GM19328 (cell line): ENCODE results near the gene GGPS1.
"Not testable (repeated sequence)": the region's sequence is repeated elsewhere in the genome, so short reads cannot be mapped to it uniquely, and the experiment has no call there.

Source experiments
- ATAC-seq: cut with Tn5 transposase; IDR thresholded peaks from one replicate; pipeline ENCODE4 v1.9.1; 2021; ENCODE audit warnings: mild to moderate bottlenecking, moderate library complexity; ENCODE audit not compliant: unreplicated experiment

The GGPS1 gene

DNA sequence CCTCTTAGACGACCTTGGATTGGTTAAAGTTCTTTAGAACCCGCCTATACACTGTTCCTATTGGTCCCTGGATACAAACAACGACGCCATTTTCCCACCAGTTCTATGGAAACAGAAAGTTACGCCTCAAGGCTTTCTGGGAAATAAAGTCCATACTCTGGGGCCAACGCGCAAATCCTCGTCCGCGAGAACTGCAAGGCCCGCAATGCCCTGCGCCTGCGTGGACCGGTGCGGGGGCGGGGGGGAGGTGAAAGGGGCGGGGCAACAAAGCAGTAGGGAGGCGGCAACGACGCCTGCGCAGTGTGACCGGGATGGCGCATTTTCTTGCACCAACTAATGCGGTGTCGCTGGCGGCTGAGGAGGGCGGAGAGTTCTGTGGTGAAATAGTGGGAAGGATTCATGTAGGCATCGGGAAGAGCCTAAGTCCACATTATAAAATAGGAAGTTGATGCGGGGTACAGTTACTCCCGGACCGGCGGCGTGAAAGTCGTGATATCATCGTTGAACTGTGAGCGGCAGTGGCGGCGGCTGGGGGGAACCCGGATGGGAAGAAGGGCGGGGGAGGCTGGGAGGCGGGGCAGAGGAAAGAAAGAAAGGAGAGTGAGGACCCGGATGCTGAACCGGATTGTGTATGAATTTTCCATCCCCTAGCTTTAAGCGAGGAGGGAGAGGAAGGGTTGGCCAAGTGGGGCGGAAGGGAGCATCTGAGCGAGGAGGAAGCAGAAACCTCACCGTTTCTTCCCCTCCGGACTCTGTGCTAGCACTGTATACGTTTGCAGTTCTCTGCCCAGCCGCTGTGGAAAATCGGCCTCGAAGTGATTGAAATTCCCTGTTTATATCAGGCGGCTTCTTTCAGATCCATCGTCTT, at the start of gene GGPS1:
Gene GGPS1, plus strand, starts transcription at position 300 of the 868 bp plus-strand sequence. CDS start 6,695 bp downstream, outside the sequence.
- peak; percentile 63 for ATAC-seq

DNA sequence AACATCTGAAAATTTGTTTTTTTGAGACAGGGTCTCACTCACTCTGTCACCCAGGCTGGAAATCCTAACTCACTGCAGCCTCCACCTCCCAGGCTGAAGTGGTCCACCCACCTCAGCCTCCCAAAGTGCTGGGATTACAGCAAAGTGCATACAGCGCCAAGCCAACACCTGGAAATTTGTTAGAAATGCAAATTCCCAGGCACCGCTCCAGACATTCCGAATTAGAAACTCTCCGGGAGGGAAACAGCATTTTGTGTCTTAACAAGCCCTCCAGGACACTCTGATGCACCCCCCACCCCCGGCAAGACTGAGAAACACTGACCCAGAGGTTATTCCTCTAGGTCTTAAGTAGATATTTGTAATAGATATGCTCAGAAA, 49.5 kb upstream of the GGPS1 start:
- no peak for ATAC-seq

GRCh38 chr1:235279694-235280093, 48.7 kb upstream of the GGPS1 start:
- ATAC-seq: no peak

DNA sequence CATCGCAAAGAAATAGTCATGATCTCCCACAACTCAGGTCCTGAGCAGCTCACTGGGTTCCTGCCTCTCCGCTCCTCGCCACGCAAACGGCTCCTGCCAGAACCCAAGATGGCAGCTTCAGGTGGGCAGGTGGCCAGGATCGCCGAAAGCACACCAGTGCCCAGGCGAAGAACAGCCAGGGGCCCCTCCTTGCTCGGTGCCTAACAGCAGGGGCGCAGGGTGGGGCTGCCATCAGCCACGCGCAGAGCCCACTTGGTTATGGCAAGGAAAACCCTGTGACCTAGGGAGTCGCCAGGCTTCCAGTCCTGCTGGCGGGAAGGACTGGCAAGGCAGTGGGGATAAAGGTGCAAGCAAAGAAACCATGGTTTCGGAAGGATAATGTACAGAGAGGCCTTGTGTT, 47.9 kb upstream of the GGPS1 start:
- no peak for ATAC-seq

GRCh38 chr1:235283636-235284035, 44.7 kb upstream of the GGPS1 start:
- not testable (repeated sequence) for ATAC-seq

DNA sequence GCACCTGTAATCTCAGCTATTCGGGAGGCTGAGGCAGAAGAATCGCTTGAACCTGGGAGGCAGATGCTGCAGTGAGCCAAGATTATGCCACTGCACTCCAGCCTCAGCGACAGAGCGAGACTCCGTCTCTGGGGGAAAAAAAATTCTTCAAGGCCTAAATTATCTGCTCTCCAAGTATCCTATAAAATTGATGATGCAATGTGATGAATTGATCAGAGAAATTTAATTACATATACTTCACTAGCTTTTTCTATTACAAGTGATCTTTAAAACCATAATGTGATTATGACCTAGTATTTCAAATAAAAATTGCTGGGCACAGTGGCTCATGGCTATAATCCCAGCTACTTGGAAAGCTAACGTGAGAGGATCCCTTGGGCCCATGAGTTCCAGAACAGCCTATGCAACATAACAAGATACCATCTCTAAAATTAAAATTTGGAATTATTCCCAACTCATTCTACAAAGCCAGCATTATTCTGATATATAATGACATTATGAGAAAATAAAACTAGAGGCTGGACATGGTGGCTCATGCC, 44.1 kb upstream of the GGPS1 start:
- ATAC-seq: no peak

DNA sequence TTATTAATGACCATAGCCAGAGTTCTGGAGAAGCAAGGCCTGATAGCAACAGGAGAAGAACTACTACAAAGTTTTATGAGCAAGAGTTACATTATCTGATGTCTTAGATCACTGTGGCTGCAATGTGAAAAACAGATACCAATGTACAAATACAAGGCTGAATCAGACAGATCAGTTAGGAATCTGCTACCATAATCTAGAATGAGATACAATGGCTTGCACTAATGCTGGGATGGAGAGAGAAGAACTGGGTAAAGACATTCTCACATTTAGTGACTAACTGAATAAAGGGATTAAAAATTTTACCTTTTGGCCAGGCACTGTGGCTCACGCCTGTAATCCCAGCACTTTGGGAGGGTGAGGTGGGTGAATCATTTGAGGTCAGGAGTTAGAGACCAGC, 41.7 kb upstream of the GGPS1 start:
- no peak for ATAC-seq

DNA sequence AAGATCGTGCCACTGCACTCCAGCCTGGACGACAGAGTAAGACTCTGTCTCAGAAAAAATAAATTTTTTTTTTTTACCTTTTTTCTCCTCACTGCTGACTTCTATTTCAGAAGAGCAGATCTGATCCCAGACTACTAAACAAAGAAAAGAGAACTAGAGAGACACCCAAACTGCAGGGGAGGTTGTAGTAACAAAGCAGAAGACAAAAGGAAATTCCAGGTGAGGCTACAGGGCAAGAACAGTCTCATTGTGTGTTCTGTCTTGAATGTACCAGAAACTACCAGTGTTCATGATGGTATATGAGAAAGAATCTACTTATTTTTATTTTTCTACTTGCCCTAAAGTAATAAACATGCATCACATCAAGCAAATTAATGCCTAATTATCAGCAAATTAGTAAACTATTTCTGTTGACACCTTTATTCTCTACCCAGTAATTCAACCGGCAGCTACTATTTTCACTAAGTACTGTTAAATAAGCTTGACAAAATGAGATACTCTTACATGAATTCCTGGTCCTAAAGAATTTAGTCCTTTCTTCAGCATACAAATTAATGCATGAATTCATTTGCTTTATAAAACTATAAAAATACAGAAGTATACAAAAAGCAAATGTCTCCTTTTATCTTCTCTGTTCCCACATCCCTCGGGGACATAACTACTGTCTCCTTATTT, 41.0 kb upstream of the GGPS1 start:
- no peak for ATAC-seq

- no peak for ATAC-seq
These were observed 38.3 kb upstream of the GGPS1 start for GRCh38 chr1:235289859-235290739.

GRCh38 chr1:235290740-235291502, 37.4 kb upstream of the GGPS1 start:
- ATAC-seq: no peak

DNA sequence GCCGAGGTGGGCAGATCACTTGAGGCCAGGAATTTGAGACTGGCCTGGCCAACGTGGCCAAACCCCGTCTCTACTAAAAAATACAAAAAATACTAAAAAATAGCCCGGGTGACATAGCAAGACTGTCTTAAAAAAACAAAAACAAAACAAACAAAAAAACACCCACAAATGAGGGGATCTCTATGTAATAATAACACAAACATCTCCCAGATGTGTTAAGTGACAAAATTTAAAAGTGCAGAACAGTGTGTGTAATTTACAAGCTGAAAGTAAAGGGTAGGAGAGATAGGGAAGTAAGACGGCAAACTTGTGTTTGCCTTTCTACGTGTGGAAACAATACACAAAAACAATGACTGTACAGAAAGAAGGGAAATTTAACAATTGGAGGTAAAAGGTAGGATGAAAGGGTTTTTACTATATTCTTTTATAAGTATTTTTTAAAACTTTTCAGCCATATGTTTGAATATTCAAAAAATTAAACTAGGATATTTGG, 36.7 kb upstream of the GGPS1 start:
- no peak for ATAC-seq

- no peak for ATAC-seq
These were observed 35.6 kb upstream of the GGPS1 start for GRCh38 chr1:235292790-235293189.

GRCh38 chr1:235293322-235293942, 34.9 kb upstream of the GGPS1 start:
- ATAC-seq: no peak

DNA sequence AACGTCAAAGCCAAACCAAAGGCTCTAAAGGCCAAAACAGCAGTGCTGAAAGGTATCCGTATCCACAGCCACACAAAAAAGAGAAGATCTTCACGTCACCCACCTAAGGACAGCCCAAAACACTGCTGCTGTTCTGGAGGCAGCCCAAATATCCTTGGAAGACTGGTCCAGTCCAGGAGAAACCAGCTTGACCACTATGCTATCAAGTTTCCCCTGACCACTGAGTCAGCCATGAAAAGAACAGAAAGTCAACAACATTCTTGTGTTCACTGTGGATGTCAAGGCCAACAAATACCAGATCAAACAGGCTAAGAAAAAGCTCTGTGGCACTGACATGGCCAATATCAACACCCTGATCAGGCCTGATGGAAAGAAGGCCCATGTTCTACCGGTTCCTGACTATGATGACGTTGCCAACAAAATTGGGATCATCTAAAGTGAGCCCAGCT, 32.4 kb upstream of the GGPS1 start:
- no peak for ATAC-seq

DNA sequence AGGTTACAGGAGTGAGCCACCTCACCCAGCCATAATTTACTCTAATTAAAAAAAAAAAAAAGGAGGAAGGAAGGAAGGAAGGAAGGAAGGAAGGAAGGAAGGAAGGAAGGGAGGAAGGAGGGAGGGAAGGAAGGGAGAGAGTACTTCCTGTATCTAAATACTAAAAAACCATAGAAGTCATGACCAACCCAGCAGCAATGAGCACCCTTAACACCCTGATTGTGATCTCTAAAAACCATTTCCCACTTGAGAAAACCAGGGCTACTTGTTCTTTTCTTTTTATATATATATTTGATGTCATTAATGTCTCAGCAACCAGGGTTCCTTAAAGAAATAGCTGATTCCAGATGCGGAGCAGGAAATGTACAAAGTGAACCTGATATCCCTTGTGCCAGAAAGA, 31.6 kb upstream of the GGPS1 start:
- ATAC-seq: no peak

DNA sequence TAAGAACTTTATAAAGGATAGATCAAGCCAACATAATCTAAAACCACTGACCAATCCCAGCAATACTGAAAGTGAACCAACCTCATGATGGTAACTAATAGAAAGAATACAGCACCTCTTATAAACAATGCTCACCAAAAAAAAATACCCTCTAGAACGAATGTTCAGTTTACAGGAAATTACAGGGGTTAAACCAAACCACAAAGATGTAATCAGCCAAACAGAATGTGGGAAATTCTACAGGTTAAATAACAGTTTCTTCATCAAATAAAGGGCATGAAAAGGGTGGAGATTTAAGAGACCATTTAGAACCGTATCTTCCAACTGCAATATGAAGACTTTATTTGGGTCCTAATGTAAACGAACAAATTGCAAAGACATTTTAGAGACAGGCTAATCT, 30.8 kb upstream of the GGPS1 start:
- no peak for ATAC-seq

DNA sequence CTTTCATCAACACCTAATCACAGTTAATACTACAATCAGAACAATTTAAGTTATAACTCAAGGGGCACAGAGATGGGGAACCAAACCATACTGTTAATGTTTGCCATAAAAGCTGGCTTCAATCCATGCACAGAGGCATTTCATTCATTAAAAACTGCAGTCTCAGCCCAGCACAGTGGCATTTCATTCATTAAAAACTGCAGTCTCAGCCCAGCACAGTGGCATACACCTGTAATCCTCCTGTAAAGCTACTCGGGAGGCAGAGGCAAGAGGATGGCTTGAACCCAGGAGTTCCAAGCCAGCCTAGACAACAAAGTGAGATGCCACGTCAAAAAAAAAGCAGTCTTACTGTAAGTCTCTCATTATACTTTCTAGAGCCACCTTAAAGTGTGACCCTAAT, 29.6 kb upstream of the GGPS1 start:
- ATAC-seq: no peak

DNA sequence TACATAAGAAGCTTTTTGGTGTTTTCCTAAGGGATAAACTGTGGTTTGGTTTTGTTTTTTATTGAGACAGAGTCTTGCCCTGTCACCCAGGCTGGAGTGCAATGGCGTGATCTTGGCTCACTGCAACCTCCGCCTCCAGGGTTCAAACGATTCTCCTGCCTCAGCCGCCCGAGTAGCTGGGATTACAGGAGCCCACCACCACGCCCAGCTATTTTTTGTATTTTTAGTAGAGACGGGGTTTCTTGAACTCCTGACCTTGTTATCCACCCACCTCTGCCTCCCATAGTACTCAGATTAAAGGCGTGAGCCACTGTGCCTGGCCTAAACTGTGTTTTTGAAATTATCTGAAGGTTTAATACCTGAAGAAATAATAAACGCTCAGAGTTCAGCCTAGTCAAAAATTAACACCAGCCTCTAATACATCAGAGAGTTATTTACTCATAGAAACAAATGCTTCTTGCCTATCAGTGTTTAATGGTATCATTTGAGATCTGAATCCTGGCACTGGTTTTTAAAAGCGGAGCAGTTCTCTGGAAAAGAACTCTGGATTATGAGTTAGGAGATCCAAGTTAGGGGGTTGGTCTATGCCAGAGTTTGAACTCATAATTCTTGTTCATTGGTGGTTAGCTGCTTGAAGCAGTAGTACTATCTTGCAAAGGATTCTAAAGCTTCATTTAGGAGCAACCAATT, 29.1 kb upstream of the GGPS1 start:
- no peak for ATAC-seq

- no peak for ATAC-seq
These were observed 26.2 kb upstream of the GGPS1 start for GRCh38 chr1:235302143-235302542.
